HG03103 (cell line): Measurements from ENCODE around the gene SLC35F6.
"Not testable (repeated sequence)": the region's sequence is repeated elsewhere in the genome, so short reads cannot be mapped to it uniquely, and the experiment has no call there.

Experiments
- ATAC-seq: cut with Tn5 transposase; IDR thresholded peaks from one replicate; pipeline ENCODE4 v1.9.1; 2021; ENCODE audit warnings: low read depth; ENCODE audit not compliant: unreplicated experiment

Gene SLC35F6

DNA sequence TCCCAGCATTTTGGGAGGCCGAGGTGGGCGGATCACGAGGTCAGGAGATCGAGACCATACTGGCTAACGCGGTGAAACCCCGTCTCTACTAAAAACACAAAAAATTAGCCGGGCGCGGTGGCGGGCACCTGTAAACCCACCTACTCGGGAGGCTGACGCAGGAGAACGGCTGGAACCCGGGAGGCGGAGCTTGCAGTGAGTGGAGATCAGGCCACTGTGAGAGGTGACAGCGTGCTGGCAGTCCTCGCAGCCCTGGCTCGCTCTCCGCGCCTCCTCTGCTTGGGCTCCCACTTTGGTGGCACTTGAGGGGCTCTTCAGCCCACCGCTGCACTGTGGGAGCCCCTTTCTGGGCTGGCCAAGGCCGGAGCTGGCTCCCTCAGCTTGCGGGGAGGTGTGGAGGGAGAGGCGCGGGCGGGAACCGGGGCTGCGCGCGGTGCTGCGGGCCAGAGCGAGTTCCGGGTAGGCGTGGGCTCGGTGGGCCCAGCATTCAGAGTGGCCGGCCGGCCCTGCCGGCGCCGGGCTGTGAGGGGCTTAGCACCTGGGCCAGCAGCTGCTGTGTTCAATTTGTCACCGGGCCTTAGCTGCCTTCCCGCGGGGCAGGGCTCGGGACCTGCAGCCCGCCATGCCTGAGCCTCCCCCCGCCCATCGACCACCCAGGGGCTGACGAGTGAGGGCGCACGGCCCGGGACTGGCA lies 50.1 kb downstream of the SLC35F6 start:
- ATAC-seq: not testable (repeated sequence)

DNA sequence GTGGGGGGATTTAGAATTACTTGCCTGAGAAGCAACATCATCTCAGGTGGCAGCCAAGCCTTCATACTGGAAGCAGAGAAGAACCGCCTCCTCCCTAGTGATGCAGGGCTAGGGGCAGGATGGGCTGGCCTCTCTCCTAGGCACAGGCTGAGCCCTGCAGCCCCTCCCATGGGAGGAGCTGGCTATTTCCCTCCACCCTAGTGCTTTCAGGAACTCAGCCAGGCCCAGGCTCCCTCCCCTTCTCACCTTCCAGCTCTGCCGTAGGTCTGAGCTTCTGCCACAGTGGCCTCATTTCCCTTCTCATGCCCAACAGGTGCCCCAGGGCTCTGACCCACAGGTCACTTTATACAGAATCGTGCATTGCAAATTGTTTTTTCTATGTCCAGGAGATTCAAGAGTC lies 52.8 kb downstream of the SLC35F6 start:
- ATAC-seq: no peak

DNA sequence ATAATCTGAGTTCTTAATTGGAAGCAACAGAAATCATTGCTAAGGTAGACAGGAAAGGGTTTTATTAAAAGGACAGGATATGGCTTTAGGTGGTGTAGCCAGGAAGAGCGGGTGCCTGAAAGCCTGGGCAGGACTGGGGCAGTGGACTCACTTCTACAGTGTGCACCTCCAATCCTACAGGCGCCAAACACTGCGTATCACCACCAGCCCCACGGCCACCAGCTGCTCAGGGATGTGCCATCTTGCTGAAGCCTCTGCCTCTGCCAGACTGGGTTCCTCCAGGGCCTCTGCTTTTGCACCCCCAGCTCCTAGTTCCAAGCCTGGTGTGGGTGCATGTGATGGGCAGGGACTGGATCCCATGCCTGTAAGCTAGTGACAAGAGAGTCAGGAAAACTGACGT lies 54.2 kb downstream of the SLC35F6 start:
- no peak for ATAC-seq

DNA sequence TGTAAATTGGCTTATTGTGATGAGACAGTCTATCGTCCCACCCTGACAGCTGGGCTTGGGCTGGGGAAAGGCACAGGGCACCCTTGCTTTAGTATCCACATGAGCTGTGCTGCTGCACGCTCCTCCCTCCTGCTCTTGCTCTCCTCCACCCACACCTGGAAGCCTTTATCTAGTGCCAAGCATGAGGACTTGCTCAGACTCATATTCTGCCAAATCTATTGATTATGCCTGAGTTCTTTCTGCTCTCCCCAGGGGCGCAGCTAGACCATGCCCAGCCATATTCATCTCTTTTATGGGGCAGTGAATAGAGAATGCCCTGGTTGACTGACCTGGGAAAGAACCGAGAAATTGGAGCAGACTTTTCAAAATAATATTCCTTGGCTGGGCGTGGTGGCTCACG lies 54.9 kb downstream of the SLC35F6 start:
- no peak for ATAC-seq

GRCh38 chr2:26820932-26821331 lies 56.8 kb downstream of the SLC35F6 start:
- no peak for ATAC-seq

- ATAC-seq: no peak
These were observed 58.8 kb downstream of the SLC35F6 start for GRCh38 chr2:26822877-26823276.
